PC-3 (cell line): ENCODE results near the gene SMAP2. TPM values are rescaled to one million over a fixed set of nuclear protein-coding genes. Genes with fewer than 3 reads are reported as not detected.

Experiments used
- ATAC-seq: fragments of 200-7000 bp; cut with Tn5 transposase; 2 replicates; pipeline ENCODE4 v1.9.1; 2020; ENCODE audit warnings: mild to moderate bottlenecking, moderate library complexity
- BruUV-seq: library from RNA; stranded (reverse); fragments of 400-500 nt; replicated peaks from 2 replicates; lab custom pipeline; 2021; lab: Mats Ljungman, UMichigan
- CTCF ChIA-PET: fragments of 300-600 bp; sonication (Branson Sonifier 250); formaldehyde crosslinking; loops from one replicate; lab custom pipeline; 2022; ENCODE audit warnings: antibody characterized with exemption; lab: Charles Lee
- POLR2A ChIA-PET: fragments of 300-600 bp; sonication (Branson Sonifier 250); formaldehyde crosslinking; loops from one replicate; lab custom pipeline; 2022; ENCODE audit warnings: antibody characterized with exemption; ENCODE audit not compliant: unreplicated experiment; lab: Charles Lee
- DNase-seq: peaks from one replicate; pipeline ENCODE4 v3.0.0-alpha.2; 2015
- H2AFZ ChIP-seq: fragments of 300-600 bp; sonication (generic); 2 replicates; pipeline ENCODE4 v1.6.0; 2016; ENCODE audit warnings: antibody characterized with exemption, low read length
- H3F3A ChIP-seq: fragments of 300-600 bp; sonication (generic); one replicate; pipeline ENCODE4 v1.6.0; 2017; ENCODE audit warnings: antibody characterized with exemption, low read length, control low read depth, mild to moderate bottlenecking; ENCODE audit not compliant: unreplicated experiment
- H3K27ac ChIP-seq: fragments of 300-600 bp; sonication (generic); 2 replicates; pipeline ENCODE4 v1.5.1; 2016; ENCODE audit warnings: mild to moderate bottlenecking, low read length
- H3K27me3 ChIP-seq: fragments of 300-600 bp; sonication (generic); 2 replicates; pipeline ENCODE4 v1.6.1; 2016; ENCODE audit warnings: low read length, mixed read lengths
- H3K36me3 ChIP-seq: fragments of 300-600 bp; sonication (generic); 2 replicates; pipeline ENCODE4 v1.6.1; 2016; ENCODE audit warnings: low read depth, mixed run types, low read length, mixed read lengths
- H3K4me1 ChIP-seq: fragments of 300-600 bp; sonication (generic); 2 replicates; pipeline ENCODE4 v1.5.1; 2016; ENCODE audit warnings: low read length; ENCODE audit not compliant: insufficient read depth
- H3K4me2 ChIP-seq: fragments of 300-600 bp; sonication (generic); 2 replicates; pipeline ENCODE4 v1.6.0; 2016; ENCODE audit warnings: low read length
- H3K4me3 ChIP-seq: fragments of 300-600 bp; sonication (generic); 2 replicates; pipeline ENCODE4 v1.5.1; 2016; ENCODE audit warnings: mild to moderate bottlenecking, low read length, mixed read lengths
- H3K79me2 ChIP-seq: fragments of 300-600 bp; sonication (generic); 2 replicates; pipeline ENCODE4 v1.6.1; 2017; ENCODE audit warnings: low read length, mixed read lengths
- H3K9ac ChIP-seq: fragments of 300-600 bp; sonication (generic); 2 replicates; pipeline ENCODE4 v1.6.0; 2016; ENCODE audit warnings: mild to moderate bottlenecking, low read length
- H3K9me2 ChIP-seq: fragments of 300-600 bp; sonication (generic); replicated peaks from 2 replicates; pipeline ENCODE4 v1.6.1; 2016; ENCODE audit warnings: mixed run types, low read length, mixed read lengths
- H3K9me3 ChIP-seq: fragments of 300-600 bp; sonication (generic); 2 replicates; pipeline ENCODE4 v1.6.1; 2016; ENCODE audit warnings: low read length, mixed read lengths
- H4K20me1 ChIP-seq: fragments of 300-600 bp; sonication (generic); 2 replicates; pipeline ENCODE4 v1.6.1; 2016; ENCODE audit warnings: low read length, mixed read lengths
- EZH2 ChIP-seq: fragments of 300-600 bp; sonication (generic); IDR thresholded peaks from one replicate; pipeline ENCODE4 v1.6.1; 2017; ENCODE audit warnings: antibody characterized with exemption, mild to moderate bottlenecking, low read length; ENCODE audit not compliant: unreplicated experiment
- EZH2phosphoT487 ChIP-seq: fragments of 300-600 bp; sonication (generic); IDR thresholded peaks from 2 replicates; pipeline ENCODE4 v1.6.1; 2018; ENCODE audit warnings: mild to moderate bottlenecking, antibody characterized with exemption, low read length, borderline replicate concordance
- intact Hi-C: fragments of 100-400 bp; cut with micrococcal nuclease; formaldehyde crosslinking; loops from 2 replicates; pipeline ENCODE4 v1.9.0; 2023
- total RNA-seq: library from RNA; depleted of rRNA; stranded (reverse); fragments of >200 nt; gene quantifications from 2 replicates; pipeline ENCODE4 v1.2.3, GENCODE V29; 2014
- TF ChIP-seq, protein P1 (sequence below): fragments of 300-600 bp; sonication (generic); conservative IDR thresholded peaks from 2 replicates; pipeline ENCODE4 v1.5.1; 2017; ENCODE audit warnings: antibody characterized with exemption, low read depth, mild to moderate bottlenecking, low read length

The SMAP2 gene
- total RNA-seq, 1 experiment from 2014 or later: 48.1 TPM

DNA sequence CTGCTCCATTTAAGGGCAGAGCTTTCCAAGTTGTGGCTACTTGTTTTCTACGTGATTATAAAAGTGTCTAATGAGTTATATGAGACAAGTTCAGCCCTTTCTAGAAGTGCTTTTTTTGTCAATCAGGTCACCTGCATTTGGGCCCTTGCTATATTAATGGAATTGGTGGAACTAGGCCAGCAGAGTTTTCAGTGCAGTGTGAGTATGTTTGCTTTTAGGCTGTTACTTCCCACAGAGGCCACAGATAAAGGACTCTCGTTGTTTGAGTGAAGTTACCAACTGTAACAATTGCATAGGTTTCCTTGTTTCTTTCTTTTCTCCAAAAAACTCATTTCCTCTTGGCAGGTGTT is 10.9 kb downstream of the SMAP2 start:
- peaks cover 84% of the 10 kb centered on the region for H3K79me2 ChIP-seq
- no peaks in the 10 kb centered on the region for H3K9me3 ChIP-seq
- BruUV-seq: no TSS peak
- H3K4me2 ChIP-seq: peak overlapping the region; percentile 85
- H3K4me1 ChIP-seq: peaks cover 67% of the 10 kb centered on the region
- H3K9ac ChIP-seq: peak overlapping the region; percentile 90
- H3K4me3 ChIP-seq: peak overlapping the region; percentile 55
- ATAC-seq: peak; percentile 39
- no peaks in the 10 kb centered on the region; the same call in 1 of the 2 replicates for H3K36me3 ChIP-seq
- no peaks in the 10 kb centered on the region for H4K20me1 ChIP-seq
- no peaks in the 10 kb centered on the region for H3K9me2 ChIP-seq
- H3K27ac ChIP-seq: peak overlapping the region; percentile 99
- H3K27me3 ChIP-seq: no peaks in the 10 kb centered on the region
- peak overlapping the region; percentile 47; the same call in 1 of the 2 replicates for H2AFZ ChIP-seq
- intact Hi-C loops: no loop called here
- peak; percentile 61 for DNase-seq
- ChIA-PET CTCF (no interaction called here), POLR2A (interaction anchor here (0.5 kb wide), 1 partner anchor 118 kb away, joined by 11 read pairs; no protein-coding TSS in a partner anchor)
- H3F3A ChIP-seq: peaks cover 21% of the 10 kb centered on the region
- TF ChIP-seq, protein P1, sequence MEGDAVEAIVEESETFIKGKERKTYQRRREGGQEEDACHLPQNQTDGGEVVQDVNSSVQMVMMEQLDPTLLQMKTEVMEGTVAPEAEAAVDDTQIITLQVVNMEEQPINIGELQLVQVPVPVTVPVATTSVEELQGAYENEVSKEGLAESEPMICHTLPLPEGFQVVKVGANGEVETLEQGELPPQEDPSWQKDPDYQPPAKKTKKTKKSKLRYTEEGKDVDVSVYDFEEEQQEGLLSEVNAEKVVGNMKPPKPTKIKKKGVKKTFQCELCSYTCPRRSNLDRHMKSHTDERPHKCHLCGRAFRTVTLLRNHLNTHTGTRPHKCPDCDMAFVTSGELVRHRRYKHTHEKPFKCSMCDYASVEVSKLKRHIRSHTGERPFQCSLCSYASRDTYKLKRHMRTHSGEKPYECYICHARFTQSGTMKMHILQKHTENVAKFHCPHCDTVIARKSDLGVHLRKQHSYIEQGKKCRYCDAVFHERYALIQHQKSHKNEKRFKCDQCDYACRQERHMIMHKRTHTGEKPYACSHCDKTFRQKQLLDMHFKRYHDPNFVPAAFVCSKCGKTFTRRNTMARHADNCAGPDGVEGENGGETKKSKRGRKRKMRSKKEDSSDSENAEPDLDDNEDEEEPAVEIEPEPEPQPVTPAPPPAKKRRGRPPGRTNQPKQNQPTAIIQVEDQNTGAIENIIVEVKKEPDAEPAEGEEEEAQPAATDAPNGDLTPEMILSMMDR: no peak
- TF ChIP-seq EZH2: no peak

DNA sequence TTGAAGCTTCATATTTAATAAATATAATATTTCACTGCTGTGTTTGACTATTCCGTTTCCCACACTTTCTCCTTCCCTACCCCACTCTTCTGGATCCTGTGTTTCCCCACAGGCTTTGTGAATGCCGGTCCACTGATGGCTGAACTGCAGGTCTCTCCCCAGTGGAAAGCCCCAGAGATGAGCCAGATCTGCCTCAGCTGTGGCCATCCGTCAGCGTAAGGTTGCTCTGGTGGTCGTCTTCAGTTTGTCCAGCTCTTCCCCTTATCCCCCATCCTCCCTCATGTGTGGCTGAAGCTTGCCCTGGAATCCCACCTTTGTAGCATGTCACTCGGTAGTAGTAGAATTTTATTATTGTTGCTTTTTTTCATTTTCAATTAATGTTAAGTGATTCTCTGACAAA is 11.4 kb downstream of the SMAP2 start:
- Histone ChIP-seq H3K27me3 (no peaks in the 10 kb centered on the region), H3F3A (peaks cover 21% of the 10 kb centered on the region), H3K4me3 (peak overlapping the region; percentile 55; the same call in 1 of the 2 replicates), H2AFZ (no peak overlapping the region), H3K27ac (peak overlapping the region; percentile 99), H3K79me2 (peaks cover 84% of the 10 kb centered on the region), H3K36me3 (no peaks in the 10 kb centered on the region; the same call in 1 of the 2 replicates), H4K20me1 (no peaks in the 10 kb centered on the region), H3K9ac (peak overlapping the region; percentile 90), H3K4me2 (peak overlapping the region; percentile 85), H3K9me3 (no peaks in the 10 kb centered on the region), H3K4me1 (peaks cover 62% of the 10 kb centered on the region), H3K9me2 (no peaks in the 10 kb centered on the region)
- ChIA-PET POLR2A (interaction anchor here (0.5 kb wide), 1 partner anchor 119 kb away, joined by 11 read pairs; no protein-coding TSS in a partner anchor), CTCF (no interaction called here)
- BruUV-seq: no TSS peak
- DNase-seq (no peak), ATAC-seq (no peak)
- TF ChIP-seq, protein P1: no peak
- TF ChIP-seq EZH2phosphoT487 (no peak), EZH2 (no peak)
- intact Hi-C loops: no loop called here

DNA sequence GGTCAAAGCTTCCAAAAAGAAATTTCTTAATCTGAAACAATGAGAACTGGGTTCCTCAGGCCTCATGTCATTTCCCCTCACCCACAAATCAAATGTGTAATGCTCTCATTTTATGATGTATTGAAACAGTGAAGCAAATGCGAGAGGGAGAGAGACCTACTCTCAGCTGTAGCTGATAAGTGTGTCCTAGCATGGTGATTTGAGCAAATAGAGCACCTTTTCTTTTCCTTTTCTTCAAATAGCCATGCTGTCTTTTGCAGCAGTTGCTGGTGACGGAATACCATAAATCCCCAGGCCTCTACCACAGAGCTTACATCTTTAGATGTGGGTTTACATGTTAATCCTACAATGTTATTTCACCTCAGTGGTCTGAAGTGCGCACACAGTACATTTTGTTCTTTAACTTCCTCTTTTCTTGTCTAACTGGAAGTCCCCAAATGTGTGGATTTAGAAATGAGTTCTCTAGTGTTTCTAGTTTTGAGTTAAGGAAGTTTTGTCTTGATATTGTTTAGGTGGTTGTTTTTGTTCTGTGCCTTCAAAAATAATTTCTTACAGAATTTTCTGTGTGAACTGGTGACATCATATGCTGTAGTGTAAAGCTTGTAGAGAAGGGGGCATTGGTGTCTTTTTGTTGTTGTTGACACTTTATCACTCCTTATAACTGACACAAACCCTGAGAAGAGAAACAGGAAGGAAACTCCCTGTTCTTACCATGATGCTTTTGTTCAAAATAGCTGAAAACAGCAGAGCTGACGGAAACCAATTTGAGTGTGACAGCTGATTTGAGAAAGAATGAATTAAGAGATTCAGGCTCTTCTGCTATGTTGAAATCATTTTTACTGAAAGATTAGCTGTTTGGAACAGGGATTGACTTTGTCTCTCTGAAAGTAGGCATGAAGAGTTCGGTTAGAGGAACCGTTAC is 12.2 kb downstream of the SMAP2 start:
- BruUV-seq: no TSS peak
- peaks cover 84% of the 10 kb centered on the region for H3K79me2 ChIP-seq
- CTCF ChIA-PET: no interaction called here
- H3F3A ChIP-seq: peaks cover 21% of the 10 kb centered on the region
- no peak overlapping the region for H3K4me2 ChIP-seq
- intact Hi-C loops: no loop called here
- ATAC-seq (no peak), DNase-seq (no peak)
- H3K4me3 ChIP-seq: no peak overlapping the region
- no peaks in the 10 kb centered on the region for H3K9me2 ChIP-seq
- H4K20me1 ChIP-seq: no peaks in the 10 kb centered on the region
- no peak overlapping the region for H2AFZ ChIP-seq
- no peaks in the 10 kb centered on the region for H3K9me3 ChIP-seq
- POLR2A ChIA-PET: no interaction called here
- no peaks in the 10 kb centered on the region; the same call in 1 of the 2 replicates for H3K36me3 ChIP-seq
- H3K27me3 ChIP-seq: no peaks in the 10 kb centered on the region
- H3K27ac ChIP-seq: peak overlapping the region; percentile 99
- TF ChIP-seq, protein P1: no peak
- TF ChIP-seq EZH2phosphoT487: no peak
- TF ChIP-seq EZH2: no peak
- peaks cover 62% of the 10 kb centered on the region for H3K4me1 ChIP-seq
- H3K9ac ChIP-seq: peak overlapping the region; percentile 90; the same call in 1 of the 2 replicates
